GM21528 (cell line): ENCODE data around the gene CELSR1.

Experiments used
- ATAC-seq: cut with Tn5 transposase; IDR thresholded peaks from one replicate; pipeline ENCODE4 v1.9.1; 2021; ENCODE audit warnings: mild to moderate bottlenecking, moderate library complexity; ENCODE audit not compliant: unreplicated experiment, low FRiP score

Gene CELSR1

DNA sequence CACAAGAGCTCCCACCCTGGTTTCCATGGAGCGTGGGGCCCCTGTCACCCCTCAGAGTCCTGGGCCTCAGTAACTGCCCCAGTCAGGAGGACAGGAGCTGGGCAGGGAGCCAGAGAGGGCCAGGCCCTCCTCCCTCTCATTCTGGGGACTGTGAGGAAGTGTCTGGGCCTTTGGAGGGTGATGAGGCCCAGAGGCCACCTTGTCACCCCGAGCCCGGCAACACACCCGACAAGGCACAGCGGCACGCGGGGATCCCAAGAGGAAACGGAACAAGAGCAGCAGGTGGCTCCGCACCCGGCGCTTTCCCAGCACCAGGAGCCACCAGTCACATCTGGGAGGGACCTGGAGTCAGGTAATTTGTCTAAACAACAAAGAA is 72.1 kb downstream of the CELSR1 start:
- no peak for ATAC-seq

DNA sequence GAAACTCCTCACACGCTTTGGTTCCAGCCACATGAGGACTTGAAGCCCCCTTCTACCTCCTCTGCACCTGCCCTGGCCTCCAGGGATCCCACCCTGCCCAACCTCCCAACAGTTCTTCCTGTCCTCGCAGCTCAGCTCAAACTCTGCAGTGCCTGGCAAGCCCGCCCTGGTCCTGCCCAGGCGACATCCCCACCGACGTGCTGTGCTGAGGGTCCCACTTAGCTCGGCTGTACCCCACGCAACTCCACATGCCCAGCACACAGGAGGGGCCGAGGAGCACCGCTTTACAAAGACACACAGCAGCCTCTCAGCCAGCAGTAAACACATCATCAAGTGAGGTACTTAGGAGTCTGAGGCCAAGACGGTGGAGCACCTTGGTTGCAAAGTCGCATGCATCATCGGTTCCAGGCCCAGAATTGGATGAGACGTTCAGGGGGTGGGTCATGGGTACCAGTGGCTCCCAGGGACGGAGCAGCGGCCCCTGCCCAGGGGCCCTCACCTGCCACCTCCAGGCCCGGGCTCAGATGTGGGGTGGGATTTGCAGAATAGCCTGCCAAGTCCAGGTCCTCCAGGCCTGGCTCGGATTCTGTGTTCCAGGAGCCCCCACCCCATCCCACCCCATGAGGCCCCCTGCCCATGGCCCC is 72.6 kb downstream of the CELSR1 start:
- no peak for ATAC-seq

DNA sequence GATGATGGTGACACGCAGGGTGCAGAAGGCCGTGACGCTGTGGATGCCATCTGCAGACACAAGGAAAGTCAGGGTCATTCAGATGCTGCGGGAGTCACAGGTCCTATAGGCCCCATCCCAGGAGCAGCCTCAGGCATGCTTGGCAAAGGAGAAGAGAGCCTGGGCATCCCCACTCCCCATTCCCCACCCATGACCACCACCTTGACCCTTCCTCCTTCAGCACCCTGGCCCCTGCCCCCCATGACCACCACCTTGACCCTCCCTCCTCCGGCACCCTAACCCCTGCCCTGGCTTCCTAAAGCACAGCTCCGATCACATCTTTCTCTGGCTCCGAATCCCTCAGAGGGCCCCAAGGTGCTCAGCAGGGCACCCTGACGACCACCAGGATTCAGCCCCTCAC is 73.1 kb downstream of the CELSR1 start:
- ATAC-seq: no peak

DNA sequence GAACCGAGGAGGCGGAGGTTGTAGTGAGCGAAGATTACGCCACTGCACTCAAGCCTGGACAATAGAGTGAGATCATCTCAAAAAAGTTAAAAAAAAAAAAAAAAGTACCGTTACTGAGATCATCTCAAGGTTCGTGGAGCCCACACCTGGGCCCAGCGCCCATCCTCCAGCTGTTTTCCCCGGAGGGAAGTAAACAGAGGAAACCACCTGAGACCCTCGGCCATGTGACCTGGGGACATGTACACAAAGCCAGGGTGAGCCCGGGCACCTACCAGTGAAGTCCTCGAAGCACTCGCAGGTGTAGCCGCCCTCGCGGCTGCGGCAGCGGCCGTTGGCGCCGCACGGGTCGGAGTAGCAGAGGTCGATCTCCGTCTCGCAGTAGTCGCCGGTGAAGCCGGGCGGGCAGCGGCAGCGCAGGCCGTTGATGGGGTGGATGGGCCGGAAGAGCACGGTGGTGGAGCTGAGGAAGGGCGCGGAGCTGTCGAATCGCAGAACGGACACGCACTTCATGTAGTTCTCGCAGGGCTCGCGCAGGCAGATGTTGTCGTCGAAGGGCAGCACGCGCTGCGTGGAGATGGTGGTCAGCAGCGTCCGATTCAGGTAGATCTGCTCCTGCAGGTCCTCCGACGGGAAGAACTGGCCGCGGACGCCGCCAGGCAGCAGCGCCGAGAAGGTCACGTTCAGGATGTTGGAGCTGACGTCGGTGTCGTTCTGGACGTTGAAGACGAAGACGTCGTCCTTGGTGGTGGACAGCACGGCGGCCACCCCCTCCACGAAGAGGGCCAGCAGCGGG is 73.8 kb downstream of the CELSR1 start:
- no peak for ATAC-seq

DNA sequence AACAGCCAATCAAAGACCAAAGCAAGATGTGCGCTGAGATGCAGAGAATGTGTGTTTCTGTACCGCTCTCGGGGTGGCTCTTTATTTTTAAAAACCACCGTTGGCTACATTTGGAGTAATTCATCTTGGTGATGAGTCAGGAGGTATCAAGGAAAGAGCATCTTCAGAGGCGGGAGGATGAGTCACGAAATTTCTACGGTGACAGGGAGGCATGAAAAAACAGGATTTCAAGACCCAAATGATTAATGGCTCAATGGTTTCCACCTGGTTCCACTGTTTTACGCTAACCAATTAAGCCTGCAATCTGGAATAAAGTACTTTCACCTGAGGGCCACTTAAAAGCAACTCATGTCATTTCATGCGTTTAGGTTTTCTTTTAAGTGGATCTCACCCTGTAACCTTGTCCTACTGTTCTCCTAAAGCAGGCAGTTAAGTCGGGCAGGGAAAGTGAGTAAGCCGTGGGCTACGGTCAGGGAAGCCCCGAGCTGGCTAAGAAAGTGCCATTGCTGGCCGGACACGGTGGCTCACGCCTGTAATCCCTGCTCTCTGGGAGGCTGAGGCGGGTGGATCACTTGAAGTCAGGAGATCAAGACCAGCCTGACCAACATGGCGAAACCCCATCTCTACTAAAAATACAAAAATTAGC is 74.6 kb downstream of the CELSR1 start:
- no peak for ATAC-seq

DNA sequence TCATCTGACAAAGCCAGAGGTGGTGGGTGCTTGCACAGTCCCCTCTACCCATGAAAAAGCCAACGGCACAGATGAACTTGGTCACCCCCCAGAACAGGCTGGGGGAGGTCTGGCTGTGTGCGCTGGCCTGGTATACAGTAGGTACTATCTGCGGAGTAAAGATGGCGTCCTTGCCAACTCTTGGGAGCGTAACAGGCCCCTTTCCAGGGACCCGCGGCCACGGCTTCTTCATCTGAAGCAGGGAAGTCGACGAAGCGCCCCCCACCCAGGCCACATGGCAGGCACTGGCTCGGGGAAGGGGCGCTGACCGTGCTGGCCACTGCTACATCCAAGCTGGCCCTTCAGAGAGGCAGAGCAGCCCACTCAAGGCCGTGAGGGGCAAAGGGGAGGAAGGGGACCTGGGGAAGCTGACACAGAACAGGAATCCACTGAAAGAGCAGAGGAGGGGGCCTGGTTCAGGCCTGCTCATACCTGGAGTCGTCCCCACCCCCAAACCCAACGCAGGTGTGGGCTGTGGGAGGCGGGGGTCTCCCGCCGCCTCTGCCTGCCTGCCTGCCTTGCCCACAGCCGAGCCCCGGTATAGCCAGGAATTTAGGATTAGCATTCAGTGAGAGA is 75.7 kb downstream of the CELSR1 start:
- ATAC-seq: no peak

DNA sequence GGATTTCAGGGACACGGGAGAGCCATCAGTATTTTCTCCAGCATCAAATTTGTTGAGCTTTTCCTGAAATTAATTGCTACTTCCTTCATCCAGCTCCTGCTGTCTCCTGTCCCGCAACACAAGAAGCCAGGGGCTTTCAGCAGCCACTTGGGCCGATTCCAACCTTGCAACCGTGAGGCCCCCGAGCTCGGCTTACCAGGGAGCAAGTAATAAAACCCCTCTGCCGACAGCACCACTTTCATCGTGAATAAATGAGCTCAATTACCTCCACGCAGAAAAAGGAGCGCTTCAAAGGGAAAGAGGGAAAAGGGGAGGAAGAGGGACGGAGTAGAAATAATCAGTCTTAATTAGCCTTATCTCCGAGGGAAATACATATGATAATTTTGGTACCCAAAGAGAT is 76.6 kb downstream of the CELSR1 start:
- ATAC-seq: no peak

DNA sequence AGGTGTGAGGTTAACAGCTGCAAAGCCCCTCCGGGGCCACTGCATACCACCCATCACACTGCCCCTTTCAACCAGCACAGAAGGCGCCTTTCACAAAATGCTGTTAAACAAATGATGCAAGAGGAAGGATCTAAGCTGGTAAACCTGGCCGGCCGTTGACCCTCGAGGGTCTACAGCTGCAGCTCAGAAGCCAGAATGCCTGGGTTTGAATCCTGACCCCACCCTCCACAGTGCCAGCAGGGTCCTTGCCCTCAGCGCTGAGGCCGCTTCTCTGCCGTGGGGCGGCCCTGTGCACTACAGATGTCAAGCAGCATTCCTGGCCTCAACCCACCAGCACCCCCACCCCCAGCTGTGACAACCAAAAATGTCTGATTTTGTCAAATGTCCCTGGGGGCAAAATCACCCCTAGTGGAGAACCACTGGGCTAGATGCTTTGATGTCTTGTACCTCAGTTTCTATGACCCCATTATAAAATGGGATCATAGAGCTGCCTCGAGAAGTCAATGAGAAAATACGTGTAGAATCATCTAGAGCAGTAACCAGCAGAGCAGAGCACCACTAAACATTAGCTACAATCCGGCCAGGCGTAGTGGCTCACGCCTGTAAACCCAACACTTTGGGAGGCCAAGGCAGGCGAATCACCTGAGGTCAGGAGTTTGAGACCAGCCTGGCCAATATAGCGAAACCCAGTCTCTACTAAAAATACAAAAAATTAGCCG is 77.9 kb downstream of the CELSR1 start:
- ATAC-seq: no peak

DNA sequence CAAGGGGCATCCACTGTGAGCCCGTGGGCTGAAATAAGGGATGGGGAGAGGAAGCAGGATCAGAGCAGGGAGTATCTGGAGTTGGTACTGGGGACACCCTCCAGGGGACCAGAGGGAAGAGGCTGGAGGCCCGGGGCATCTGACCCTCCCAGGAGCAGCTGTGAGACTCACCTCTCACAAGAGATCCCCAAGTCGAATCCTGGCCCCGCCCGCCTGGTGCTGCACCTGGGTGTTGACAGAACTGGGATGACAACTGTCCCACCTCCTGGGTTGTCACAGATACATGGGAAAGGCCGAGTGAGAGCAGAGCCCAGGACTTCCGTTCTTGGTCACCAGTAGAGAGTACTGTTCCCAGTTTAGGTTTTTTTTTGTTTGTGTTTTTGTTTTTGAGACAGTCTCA is 78.9 kb downstream of the CELSR1 start:
- no peak for ATAC-seq

DNA sequence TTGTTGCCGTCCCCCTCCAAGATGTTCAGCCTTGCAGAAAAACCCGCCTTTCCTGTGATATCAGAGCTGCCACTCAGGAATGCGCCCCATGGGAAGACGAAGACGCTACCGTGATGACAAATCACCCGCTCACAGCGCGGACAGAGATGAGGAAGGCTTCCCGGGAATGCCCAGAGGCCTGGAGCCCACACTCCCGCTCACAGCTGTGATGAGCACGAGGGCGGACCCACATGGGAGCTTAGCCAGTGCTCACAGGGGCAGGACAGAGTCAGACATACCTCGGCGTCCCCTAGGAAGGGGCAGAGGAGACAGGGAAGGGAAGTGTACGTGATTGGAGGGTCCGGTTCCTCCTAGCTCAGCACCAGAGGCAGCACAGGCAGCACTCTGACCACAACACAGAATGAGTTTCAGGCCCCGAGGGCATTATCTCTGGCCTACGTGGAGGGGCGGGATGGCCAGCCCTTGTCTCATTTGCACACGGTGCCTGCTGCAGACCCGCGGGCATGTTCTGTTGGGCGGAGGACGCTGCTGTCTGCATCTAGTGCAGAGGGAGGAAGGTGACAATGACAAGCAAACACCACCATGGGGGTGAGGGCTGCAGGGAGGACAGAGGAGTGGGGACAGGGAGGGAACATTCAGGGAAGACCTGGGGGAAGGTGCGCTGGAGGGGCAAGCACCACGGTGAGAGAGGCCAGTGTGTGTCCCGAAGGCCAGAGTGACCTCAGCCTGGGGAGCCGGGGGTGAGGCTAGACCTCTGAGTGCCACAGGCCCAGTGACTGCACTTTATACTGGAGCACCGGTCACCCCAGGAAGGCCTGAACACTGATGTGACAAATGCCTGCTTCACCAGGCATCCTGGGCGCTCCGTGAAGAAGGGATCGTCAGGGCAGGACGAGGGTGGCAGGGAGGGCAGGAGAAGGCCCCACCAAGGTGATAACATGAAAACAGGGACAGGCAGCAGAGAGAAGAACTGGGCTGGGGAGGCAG is 79.6 kb downstream of the CELSR1 start:
- ATAC-seq: no peak

DNA sequence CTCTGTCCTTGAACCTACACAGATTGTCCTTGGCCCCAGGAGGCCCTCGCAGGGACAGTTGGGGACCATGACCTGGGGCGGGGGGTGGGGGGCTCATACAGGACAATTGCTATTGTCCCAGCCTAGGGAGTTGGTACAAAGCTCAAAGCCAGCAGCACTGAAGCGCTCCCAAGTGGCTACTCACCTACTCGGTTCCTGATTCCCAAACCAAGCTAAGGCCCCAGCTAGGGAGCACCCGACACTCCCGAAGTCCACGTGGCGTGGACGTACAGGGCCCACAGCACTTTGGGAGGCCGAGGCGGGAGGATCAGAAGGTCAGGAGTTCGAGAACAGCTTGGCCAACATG is 80.6 kb downstream of the CELSR1 start:
- no peak for ATAC-seq

DNA sequence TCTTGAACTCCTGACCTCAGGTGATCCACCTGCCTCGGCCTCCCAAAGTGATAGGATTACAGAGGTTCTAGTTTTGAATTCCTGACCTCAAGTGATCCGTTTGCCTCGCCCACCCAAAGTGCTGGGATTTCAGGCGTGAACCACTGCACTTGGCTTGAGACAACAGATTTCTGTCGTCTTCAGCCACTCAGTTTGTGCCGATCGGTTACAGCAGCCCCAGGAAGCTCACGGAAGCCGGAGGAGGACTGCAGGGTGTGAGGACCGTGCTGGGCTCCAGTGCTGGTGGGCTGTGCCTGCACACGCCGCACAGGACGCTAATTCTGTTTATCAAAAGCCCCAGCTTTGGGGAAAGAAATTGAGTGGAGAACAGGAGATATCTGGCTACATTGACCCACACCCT is 82.0 kb downstream of the CELSR1 start:
- ATAC-seq: no peak

DNA sequence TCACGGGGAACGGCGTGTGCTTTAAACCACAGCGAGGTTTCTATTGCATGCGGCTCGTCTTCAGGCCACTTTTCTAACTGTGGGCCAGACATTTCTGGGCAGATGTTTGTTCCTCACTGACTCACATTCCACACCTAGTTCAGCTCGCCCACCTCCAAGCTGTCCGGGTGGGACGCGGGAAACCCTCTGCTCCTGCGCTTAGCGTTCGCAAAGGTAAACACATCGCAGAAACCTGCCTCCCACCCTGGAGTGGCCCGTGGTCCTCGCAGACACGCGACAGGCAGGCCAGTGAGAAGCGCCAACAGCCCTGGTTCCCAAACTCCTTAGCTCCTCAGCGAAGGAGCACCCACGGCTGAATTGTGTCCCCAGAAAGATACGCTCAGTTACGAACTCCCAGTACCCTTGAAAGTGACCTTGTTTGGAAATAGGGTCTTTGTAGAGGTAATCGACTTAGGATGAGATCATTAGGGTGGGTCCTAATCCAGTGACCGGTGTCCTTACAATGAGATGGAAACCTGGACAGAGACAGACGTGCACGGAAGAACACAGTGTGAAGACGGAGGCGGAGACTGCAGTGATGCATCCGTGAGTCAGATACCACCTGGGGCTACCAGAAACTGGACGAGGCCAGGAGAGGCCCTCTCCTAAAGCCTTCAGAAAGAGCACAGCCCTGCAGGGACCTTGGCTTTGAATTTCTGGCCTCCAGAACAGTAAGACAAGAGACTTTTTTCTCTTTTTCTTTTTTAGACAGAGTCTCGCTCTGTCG is 82.7 kb downstream of the CELSR1 start:
- no peak for ATAC-seq

DNA sequence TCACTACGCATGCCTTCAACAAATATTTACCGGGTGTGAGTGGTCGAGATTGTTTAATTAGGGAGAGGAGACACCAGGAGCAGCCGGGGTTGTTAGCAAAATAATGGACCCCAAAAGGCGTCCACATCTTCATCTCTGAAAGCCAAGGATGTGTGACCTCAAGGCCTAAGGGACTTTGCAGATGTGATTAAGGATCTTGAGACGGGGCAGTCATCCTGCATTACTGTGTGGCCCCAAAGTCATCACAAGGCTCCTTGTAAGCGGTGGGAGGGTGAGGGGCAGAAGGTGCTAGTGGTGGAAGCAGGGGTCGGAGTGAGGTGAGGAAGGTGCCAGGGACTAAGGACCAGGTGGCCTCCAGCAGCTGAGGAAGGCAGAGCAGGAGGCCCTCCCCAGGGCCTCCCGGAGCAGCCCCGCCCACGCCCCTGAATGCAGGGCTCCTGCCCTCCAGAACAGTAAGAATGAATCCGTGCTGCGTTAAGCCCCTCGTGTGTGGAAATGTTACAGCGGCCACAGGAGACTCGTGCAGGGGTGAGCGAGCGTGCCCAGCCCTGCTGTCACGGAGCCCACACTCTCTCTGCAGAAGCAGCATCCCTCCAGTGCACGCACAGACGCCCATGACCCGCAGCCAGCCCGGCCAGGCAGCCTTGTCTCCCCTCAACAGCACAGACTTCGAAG is 83.5 kb downstream of the CELSR1 start:
- no peak for ATAC-seq

DNA sequence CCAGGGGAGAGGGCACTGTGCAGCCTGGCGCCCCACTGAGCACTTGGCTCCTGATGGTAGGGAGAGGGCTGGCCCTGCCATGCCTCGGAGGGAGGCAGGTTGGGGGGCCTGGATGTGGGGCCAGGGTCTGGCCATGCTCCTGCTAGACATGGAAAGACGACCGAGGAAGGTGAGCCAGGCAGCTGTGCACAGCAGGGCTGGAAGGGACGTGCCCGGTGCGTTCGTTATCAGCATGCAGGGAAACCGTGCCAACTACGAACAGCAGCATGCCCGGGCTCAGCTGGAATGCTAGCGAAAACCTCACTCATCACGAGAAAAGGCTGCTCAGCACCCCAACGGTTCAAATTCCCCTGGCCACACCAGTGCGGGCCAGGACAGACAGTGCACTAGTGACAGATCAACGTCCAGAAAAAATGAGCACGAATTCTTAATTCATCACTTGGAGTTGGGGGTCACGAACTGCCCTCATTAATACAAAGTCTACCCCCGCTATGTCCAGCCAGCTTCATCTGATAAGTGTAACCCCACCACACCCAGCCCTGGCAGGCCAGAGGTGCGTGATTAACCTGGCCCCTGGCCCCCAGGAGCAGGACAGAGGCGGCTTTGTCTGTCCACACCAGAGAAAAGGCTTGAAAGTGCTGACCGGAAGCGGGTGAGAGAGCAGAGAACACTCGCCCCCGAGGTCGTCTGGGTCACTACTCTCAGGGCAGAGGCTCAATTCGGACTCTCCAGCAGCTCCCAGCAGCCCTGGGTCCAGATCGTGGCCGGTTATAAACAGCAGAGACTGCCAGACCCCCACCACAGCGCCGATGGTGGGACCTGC is 84.2 kb downstream of the CELSR1 start:
- no peak for ATAC-seq

DNA sequence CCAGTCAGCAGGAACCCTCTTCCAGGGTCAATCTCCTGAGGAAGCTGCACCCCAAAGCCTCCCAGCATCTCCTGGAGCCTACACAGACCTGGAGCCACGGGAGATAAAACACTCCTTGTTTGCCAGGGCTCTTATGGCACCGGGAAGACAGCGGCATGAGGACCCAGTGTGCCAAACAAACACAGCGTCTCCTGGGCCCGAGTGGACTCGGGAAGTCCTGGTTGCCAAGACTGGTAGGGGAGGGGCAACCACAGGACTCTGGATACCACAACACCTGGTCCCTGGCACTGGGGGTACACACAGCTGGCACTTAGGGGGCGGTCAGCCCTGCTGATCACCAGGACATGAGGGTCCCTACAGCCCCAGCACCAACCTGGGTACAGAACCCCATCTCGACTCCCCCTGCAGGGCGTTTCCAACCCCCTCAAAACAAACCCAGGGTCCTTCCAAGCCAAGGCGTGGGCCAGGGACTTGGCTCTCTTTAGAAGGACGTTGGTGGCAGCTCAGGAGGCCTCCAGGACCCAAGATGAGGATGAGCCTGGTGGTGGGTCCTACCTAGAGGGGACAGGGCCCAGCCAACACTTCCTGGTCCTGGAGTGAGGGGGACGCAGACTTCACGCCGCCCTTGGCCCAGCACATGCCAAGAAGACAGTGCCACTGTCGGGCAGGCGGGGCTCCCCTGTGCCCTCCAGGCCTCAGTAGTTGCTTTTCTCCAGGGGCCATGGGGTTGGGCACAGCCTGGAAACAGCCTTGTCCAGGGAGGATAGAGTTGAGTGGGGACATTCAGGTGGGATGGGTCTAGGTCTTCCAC is 85.0 kb downstream of the CELSR1 start:
- ATAC-seq: no peak

DNA sequence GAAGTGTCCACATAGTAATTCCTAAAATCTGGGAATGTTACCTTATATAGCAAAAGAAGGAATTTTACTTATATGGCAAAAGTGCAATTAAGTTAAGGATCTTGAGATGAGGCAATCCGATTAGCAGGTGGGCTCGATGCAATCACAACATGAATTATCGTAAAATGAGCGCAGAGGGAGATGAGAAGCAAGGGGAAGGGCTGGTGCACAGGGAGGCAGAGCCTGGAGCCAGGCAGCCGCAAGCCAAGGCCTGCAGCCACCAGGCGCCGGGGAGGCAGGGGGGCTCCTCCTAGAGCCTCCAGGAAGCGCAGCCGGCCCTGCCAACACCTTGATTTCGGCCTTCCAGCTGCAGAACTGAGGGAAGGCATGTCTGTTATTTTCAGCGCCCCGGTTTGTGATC is 85.7 kb downstream of the CELSR1 start:
- no peak for ATAC-seq
